DMS79 (cell line): ENCODE results near the gene GUCY2F.

Source experiments
- DNase-seq: peaks from one replicate; lab custom pipeline; 2025; lab: John Stamatoyannopoulos, UW

The GUCY2F gene

GRCh38 chrX:109343671-109344070 is 138.2 kb downstream of the GUCY2F start:
- DNase-seq = no peak

DNA sequence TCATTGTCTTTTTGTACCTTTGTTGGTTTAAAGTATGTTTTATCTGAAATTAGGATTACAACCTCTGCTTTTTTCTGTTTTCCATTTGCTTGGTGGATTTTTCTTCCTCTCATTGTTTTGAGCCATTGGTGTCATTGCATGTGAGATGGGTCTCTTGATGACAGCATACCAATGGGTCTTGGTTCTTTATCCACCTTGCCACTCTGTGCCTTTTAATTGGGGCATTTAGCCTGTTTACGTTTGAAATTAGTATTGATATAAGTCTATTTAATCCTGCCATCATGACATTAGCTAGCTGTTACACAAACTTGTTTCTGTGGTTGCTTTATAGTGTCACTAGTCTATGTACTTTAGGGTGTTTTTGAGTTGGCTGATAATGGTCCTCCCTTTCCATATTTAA is 145.7 kb downstream of the GUCY2F start:
- no peak for DNase-seq

DNA sequence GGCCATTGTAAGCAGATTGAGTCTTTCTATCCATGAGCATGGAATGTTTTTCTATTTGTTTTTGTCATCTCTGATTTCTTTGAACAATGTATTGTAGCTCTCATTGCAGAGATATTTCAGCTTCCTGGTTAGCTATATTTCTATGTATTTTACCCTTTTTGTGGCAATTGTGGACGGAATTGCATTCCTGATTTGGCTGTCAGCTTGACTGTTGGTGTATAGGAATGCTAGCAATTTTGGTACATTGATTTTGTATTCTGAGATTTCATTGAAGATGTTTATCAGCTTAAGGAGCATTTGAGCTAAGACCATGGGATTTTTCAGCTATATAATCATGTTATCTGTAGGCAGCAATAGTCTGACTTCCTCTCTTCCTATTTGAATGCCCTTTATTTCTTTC is 154.6 kb downstream of the GUCY2F start:
- no peak for DNase-seq
